K562 (cell line): ENCODE data around the gene SLC10A3. TPM values are rescaled to one million over a fixed set of nuclear protein-coding genes. Genes with fewer than 3 reads are reported as not detected.

Source experiments
- CREM ChIP-seq: IDR thresholded peaks from 2 replicates; pipeline ENCODE4 v1.6.1; 2014; ENCODE audit warnings: antibody characterized with exemption, low read depth
- CTBP1 ChIP-seq: fragments of 450-650 bp; IDR thresholded peaks from 2 replicates; pipeline ENCODE4 v1.6.1; 2016; ENCODE audit warnings: borderline replicate concordance
- HOXB6 ChIP-seq: fragments of 250-450 bp; sonication (Bioruptor Pico); IDR thresholded peaks from 2 replicates; pipeline ENCODE4 v1.5.1; 2022; ENCODE audit warnings: mild to moderate bottlenecking, borderline replicate concordance
- KAT7 ChIP-seq: sonication (generic); formaldehyde crosslinking; IDR thresholded peaks from 2 replicates; pipeline ENCODE4 v1.8.0; 2022; ENCODE audit warnings: missing genetic modification reagents, mild to moderate bottlenecking, borderline replicate concordance
- KLF16 ChIP-seq: IDR thresholded peaks from 2 replicates; pipeline ENCODE4 v1.6.1; 2016; ENCODE audit warnings: antibody characterized with exemption
- MCM7 ChIP-seq, 2 experiments: fragments of 450-650 bp; IDR thresholded peaks; 2 replicates each; pipeline ENCODE4 v1.6.1; 2016 to 2018
- NFIX ChIP-seq: fragments of 250-450 bp; sonication (Bioruptor Pico); IDR thresholded peaks from 2 replicates; pipeline ENCODE4 v1.4.0; 2020; ENCODE audit warnings: low read depth, mild to moderate bottlenecking, moderate library complexity
- PRPF4 ChIP-seq: fragments of 200-400 bp; formaldehyde crosslinking; IDR thresholded peaks from one replicate; pipeline ENCODE4 v1.6.1; 2017; ENCODE audit warnings: low read length, low read depth, mild to moderate bottlenecking; ENCODE audit not compliant: insufficient read depth, poor library complexity, severe bottlenecking
- TCF7 ChIP-seq: sonication (generic); IDR thresholded peaks from 2 replicates; pipeline ENCODE4 v1.6.1; 2016; ENCODE audit warnings: antibody characterized with exemption, borderline replicate concordance
- TFAM ChIP-seq: fragments of 250-450 bp; sonication (Bioruptor Pico); conservative IDR thresholded peaks from 2 replicates; pipeline ENCODE4 v1.5.0; 2021; ENCODE audit warnings: mild to moderate bottlenecking, moderate library complexity
- U2AF1 ChIP-seq: fragments of 200-400 bp; formaldehyde crosslinking; optimal IDR thresholded peaks from 2 replicates; pipeline ENCODE3; 2017; ENCODE audit warnings: mild to moderate bottlenecking, low read depth, low read length, moderate library complexity
- polyA plus RNA-seq, 8 experiments: library from polyadenylated mRNA; depleted of rRNA in 4 of 8; stranded (reverse) in 5 of 8; unstranded in 3 of 8; fragments of >200 nt; fragmentation: Nextera tagmentation in 2 of 8; fragmentation: Illumina TruSeq in 1 of 8; extraction: Ambion mirVana in 2 of 8; extraction: Trizol in 1 of 8; gene quantifications; 2 replicates each; pipeline versions ENCODE4 v1.2.1 to v1.2.3, GENCODE V29; 2011 to 2014; ENCODE audit warnings: inconsistent platforms in 1 of 8, missing spikeins in 1 of 8
- total RNA-seq, 7 experiments: library from RNA; depleted of rRNA in 6 of 7; stranded (reverse); fragments of >200 nt in 6 of 7; fragmentation: Illumina TruSeq in 2 of 7; extraction: Trizol in 2 of 7; gene quantifications; 2 replicates each; pipeline versions ENCODE4 v1.2.1 to v1.2.3, GENCODE V29; 2011 to 2021; ENCODE audit warnings: low replicate concordance in 1 of 7
- TF ChIP-seq, protein P1 (sequence below): fragments of 250-450 bp; sonication (Bioruptor Pico); IDR thresholded peaks from 2 replicates; pipeline ENCODE4 v1.4.0; 2020; ENCODE audit warnings: mild to moderate bottlenecking, moderate library complexity, borderline replicate concordance
- TF ChIP-seq, protein P2 (sequence below): sonication (generic); formaldehyde crosslinking; IDR thresholded peaks from 2 replicates; pipeline ENCODE4 v1.9.0; 2022; ENCODE audit warnings: mild to moderate bottlenecking, missing genetic modification reagents
- TF ChIP-seq, protein P3 (sequence below), 2 experiments: fragments of 450-650 bp; formaldehyde crosslinking in 1 of 2; IDR thresholded peaks; 2 replicates each; pipeline versions ENCODE4 v1.4.0 to v1.6.1; 2014 to 2020; ENCODE audit warnings: mild to moderate bottlenecking in 2 of 2, borderline replicate concordance in 1 of 2, low read depth in 1 of 2
- TF ChIP-seq, protein P4 (sequence below): fragments of 450-650 bp; formaldehyde crosslinking; IDR thresholded peaks from 2 replicates; pipeline ENCODE4 v1.4.0; 2020; ENCODE audit warnings: mild to moderate bottlenecking

SLC10A3 gene
- total and polyA plus RNA-seq, 9 of the 15 experiments (the other 6 are each of a cell fraction or from before 2014, with no cell fraction given): 5.2 to 30.6 (median 16.7) TPM

DNA sequence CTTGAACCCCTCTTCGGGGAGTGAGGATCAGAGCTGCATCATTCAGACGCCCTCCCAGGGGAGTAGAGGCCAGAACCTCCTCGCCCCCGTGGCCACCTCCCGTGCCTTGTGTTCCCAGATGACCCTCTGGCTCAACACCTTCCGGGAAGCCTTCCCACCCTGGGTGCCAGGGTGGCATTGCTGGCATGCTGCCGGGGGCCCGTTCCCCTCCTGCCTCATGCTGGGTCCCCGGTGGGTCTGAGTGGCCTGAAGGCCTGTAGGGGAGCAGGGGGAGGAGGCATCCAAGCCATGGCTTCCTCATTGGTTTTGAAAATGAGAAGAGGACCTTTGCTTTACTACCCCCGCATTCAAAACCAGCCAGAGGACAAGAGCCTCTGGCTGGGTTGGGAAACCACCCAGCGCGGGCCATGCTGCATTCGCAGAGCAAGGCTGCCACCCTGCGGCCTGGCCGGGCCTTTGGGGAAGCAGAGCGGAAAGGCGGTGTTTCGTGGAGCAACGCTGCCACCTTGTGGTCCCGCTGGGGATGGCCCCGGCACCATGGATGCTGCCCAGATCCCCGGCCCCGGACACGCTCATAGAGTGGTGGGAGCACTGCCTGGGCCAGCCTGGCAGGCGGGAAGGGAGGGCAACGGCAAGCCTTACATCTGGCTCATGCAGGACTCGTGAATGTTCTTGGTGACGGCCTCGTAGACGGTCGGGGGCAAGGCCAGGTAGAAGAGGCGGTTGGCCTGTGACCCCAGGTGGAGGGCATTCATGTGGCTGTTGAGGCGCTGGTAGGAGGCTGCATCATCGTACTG is 44.3 kb upstream of the SLC10A3 start (continued):
- TF ChIP-seq, protein P1, sequence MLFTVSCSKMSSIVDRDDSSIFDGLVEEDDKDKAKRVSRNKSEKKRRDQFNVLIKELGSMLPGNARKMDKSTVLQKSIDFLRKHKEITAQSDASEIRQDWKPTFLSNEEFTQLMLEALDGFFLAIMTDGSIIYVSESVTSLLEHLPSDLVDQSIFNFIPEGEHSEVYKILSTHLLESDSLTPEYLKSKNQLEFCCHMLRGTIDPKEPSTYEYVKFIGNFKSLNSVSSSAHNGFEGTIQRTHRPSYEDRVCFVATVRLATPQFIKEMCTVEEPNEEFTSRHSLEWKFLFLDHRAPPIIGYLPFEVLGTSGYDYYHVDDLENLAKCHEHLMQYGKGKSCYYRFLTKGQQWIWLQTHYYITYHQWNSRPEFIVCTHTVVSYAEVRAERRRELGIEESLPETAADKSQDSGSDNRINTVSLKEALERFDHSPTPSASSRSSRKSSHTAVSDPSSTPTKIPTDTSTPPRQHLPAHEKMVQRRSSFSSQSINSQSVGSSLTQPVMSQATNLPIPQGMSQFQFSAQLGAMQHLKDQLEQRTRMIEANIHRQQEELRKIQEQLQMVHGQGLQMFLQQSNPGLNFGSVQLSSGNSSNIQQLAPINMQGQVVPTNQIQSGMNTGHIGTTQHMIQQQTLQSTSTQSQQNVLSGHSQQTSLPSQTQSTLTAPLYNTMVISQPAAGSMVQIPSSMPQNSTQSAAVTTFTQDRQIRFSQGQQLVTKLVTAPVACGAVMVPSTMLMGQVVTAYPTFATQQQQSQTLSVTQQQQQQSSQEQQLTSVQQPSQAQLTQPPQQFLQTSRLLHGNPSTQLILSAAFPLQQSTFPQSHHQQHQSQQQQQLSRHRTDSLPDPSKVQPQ (CRISPR knock-in tag): no peak
- TF ChIP-seq, protein P2, sequence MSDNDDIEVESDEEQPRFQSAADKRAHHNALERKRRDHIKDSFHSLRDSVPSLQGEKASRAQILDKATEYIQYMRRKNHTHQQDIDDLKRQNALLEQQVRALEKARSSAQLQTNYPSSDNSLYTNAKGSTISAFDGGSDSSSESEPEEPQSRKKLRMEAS (CRISPR knock-in tag): peak; percentile 55
- TF ChIP-seq TFAM (CRISPR knock-in tag) (no peak), U2AF1 (no peak), MCM7 (IDR thresholded peaks at IDR 0.05) (no peak), CTBP1 (peak; percentile 71; the same call in 1 of the 2 replicates), CREM (peak; percentile 62), KLF16 (no peak), NFIX (CRISPR knock-in tag) (no peak), KAT7 (CRISPR knock-in tag) (0 out of 2 replicates have a peak, but pooled peaks have one; percentile 46), HOXB6 (CRISPR knock-in tag) (no peak), PRPF4 (no peak), TCF7 (no peak)
- TF ChIP-seq, protein P3, sequence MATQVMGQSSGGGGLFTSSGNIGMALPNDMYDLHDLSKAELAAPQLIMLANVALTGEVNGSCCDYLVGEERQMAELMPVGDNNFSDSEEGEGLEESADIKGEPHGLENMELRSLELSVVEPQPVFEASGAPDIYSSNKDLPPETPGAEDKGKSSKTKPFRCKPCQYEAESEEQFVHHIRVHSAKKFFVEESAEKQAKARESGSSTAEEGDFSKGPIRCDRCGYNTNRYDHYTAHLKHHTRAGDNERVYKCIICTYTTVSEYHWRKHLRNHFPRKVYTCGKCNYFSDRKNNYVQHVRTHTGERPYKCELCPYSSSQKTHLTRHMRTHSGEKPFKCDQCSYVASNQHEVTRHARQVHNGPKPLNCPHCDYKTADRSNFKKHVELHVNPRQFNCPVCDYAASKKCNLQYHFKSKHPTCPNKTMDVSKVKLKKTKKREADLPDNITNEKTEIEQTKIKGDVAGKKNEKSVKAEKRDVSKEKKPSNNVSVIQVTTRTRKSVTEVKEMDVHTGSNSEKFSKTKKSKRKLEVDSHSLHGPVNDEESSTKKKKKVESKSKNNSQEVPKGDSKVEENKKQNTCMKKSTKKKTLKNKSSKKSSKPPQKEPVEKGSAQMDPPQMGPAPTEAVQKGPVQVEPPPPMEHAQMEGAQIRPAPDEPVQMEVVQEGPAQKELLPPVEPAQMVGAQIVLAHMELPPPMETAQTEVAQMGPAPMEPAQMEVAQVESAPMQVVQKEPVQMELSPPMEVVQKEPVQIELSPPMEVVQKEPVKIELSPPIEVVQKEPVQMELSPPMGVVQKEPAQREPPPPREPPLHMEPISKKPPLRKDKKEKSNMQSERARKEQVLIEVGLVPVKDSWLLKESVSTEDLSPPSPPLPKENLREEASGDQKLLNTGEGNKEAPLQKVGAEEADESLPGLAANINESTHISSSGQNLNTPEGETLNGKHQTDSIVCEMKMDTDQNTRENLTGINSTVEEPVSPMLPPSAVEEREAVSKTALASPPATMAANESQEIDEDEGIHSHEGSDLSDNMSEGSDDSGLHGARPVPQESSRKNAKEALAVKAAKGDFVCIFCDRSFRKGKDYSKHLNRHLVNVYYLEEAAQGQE (IDR thresholded peaks at IDR 0.05; ENCODE audit: borderline replicate concordance): peak; percentile 96
- TF ChIP-seq, protein P3 (CRISPR knock-in tag; IDR thresholded peaks at IDR 0.05; ENCODE audit: low read depth): no peak
- TF ChIP-seq, protein P4, sequence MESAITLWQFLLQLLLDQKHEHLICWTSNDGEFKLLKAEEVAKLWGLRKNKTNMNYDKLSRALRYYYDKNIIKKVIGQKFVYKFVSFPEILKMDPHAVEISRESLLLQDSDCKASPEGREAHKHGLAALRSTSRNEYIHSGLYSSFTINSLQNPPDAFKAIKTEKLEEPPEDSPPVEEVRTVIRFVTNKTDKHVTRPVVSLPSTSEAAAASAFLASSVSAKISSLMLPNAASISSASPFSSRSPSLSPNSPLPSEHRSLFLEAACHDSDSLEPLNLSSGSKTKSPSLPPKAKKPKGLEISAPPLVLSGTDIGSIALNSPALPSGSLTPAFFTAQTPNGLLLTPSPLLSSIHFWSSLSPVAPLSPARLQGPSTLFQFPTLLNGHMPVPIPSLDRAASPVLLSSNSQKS (CRISPR knock-in tag): no peak
